VCaP (cell line): Measurements from ENCODE around the gene CEP152.

Experiments
- H3K27ac ChIP-seq: fragments of 450-650 bp; 2 replicates; pipeline ENCODE4 v1.5.1; 2017
- CTCF ChIP-seq: fragments of 450-650 bp; conservative IDR thresholded peaks from 2 replicates; pipeline ENCODE4 v1.5.1; 2017; ENCODE audit warnings: mild to moderate bottlenecking, moderate library complexity

Gene CEP152

GRCh38 chr15:48688493-48688892 lies 122.4 kb downstream of the CEP152 start:
- TF ChIP-seq CTCF = no peak
- no peak overlapping the region for H3K27ac ChIP-seq
